ENCODE data around the gene SLC45A2. TPM values are rescaled to one million over a fixed set of nuclear protein-coding genes. Genes with fewer than 3 reads are reported as not detected.

SLC45A2 gene
- total RNA-seq, 1 donor from 2014 or later: 2.4 TPM

DNA sequence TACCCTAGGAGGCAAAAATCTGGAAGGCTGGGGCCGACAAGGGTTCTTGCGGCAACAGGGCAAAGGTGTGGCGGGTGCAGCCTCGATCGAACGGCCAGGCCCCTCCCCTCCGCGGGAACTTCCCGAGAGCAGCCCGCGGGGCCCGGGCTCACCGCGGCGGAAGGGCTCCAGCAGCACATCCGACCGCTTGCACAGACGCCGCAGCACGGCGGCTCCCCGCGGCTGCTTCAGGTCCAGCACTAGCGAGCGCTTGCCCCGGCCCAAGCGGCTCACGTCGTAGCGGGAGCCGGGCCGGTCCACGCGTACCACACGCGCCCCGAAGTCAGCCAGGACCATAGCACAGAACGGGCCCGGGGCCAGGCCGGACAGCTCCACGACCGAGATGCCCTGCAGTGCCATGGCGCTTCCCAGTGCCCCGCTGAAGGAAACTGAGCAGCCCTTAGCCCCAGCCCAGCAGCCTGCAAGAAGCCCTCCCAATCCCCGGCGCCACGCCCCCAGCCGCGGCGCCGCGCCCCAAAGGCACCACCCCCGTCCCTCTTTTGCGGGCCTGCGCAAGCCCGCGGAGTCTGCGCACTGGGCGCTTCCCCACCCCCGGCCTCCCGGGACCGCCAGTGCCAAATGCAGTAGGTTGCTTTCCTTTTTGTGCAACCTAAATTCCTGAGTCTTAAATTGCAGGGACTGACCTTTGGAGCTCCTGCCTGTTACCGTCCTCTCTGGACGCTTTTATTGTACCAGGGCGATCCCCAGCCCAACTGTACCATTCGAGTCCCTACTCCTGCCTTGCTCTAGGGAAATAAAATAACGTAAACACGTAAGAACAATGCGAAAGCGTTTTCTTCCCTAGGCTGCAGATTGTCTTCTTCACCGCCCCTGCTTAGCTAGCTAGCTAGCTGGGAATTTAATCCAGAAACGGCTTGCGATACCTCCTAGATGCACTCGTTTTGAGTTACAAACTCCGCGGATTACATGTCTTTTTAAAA is 23.4 kb upstream of the SLC45A2 start, which contains the start of gene AMACR:
AMACR (minus strand) TSS at position 430 of the 980 bp plus-strand sequence; CDS start at position 399, 31 bp downstream.
- DNase-seq (ENCODE audit: low spot score, unreplicated experiment): peak; percentile 84
- H3K4me1 Mint-ChIP-seq (ENCODE audit: low read depth): peaks cover 45% of the 10 kb centered on the region

DNA sequence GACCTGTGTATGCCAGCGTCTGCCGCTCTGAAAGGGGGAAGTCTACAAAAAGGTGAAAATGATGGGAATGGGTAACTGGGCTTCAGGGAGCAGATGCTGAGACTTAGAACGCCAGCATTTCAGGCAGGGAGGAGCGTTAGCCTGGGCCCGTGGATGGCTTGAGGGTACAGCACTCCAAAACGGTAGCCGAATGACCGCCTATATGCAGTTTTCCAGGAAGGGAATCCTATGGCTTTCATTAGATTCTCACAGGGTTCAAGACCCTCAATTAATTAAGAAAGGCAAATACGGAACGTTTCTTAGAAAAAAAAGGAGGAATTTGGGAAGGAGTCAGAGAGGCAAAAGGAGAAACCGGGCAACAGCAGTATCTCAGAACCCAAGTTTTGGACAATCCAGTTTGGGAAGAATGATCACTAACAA is 22.7 kb upstream of the SLC45A2 start:
- Mint-ChIP-seq H3K36me3 (ENCODE audit: insufficient read depth) (peaks cover 20% of the 10 kb centered on the region), H3K27me3 (no peaks in the 10 kb centered on the region), H3K27ac (peak overlapping the region; percentile 97), H3K4me1 (ENCODE audit: low read depth) (peaks cover 45% of the 10 kb centered on the region), H3K4me3 (ENCODE audit: low read depth) (peak overlapping the region; percentile 87), H3K9me3 (ENCODE audit: low read depth) (peaks cover 9% of the 10 kb centered on the region)
- DNase-seq (ENCODE audit: low spot score, unreplicated experiment): no peak
- TF ChIP-seq, protein P1, sequence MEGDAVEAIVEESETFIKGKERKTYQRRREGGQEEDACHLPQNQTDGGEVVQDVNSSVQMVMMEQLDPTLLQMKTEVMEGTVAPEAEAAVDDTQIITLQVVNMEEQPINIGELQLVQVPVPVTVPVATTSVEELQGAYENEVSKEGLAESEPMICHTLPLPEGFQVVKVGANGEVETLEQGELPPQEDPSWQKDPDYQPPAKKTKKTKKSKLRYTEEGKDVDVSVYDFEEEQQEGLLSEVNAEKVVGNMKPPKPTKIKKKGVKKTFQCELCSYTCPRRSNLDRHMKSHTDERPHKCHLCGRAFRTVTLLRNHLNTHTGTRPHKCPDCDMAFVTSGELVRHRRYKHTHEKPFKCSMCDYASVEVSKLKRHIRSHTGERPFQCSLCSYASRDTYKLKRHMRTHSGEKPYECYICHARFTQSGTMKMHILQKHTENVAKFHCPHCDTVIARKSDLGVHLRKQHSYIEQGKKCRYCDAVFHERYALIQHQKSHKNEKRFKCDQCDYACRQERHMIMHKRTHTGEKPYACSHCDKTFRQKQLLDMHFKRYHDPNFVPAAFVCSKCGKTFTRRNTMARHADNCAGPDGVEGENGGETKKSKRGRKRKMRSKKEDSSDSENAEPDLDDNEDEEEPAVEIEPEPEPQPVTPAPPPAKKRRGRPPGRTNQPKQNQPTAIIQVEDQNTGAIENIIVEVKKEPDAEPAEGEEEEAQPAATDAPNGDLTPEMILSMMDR (IDR thresholded peaks at IDR 0.05; ENCODE audit: unreplicated experiment): no peak

More for the DNA sequence above, 23.4 kb upstream of the SLC45A2 start, which contains the start of gene AMACR:
- H3K4me3 Mint-ChIP-seq (ENCODE audit: low read depth): peak within 1 kb of the TSS; percentile 87
- peaks cover 9% of the 10 kb centered on the region for H3K9me3 Mint-ChIP-seq (ENCODE audit: low read depth)
- H3K36me3 Mint-ChIP-seq (ENCODE audit: insufficient read depth): peaks cover 20% of the 10 kb centered on the region
- H3K27ac Mint-ChIP-seq: peak within 1 kb of the TSS; percentile 99
- no peaks in the 10 kb centered on the region for H3K27me3 Mint-ChIP-seq
- TF ChIP-seq, protein P1 (IDR thresholded peaks at IDR 0.05; ENCODE audit: unreplicated experiment): no peak

DNA sequence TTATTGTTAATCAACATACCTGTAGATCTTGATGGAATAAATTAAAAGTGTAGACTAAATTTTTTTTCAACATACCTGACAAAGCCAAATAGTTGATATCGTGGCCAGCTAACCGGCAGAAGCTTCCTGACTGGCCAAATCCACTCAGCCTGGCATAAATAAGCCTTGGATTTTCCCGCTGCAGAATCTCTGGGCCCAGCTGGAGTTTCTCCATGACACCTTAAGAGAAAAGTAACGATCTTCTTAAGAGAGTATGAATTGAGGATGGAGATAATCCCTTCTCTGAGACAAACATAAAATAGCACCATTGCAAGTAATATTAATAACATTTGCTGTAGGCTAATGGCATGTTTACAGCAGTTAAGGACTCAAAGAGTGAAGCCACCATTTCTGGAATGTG is 21.2 kb upstream of the SLC45A2 start:
- H3K36me3 Mint-ChIP-seq (ENCODE audit: insufficient read depth): peaks cover 20% of the 10 kb centered on the region
- H3K27ac Mint-ChIP-seq: no peak overlapping the region
- peaks cover 9% of the 10 kb centered on the region for H3K9me3 Mint-ChIP-seq (ENCODE audit: low read depth)
- peak overlapping the region; percentile 39 for H3K4me3 Mint-ChIP-seq (ENCODE audit: low read depth)
- peaks cover 56% of the 10 kb centered on the region for H3K4me1 Mint-ChIP-seq (ENCODE audit: low read depth)
- no peak for DNase-seq (ENCODE audit: low spot score, unreplicated experiment)
- TF ChIP-seq, protein P1 (IDR thresholded peaks at IDR 0.05; ENCODE audit: unreplicated experiment): no peak
- no peaks in the 10 kb centered on the region for H3K27me3 Mint-ChIP-seq

DNA sequence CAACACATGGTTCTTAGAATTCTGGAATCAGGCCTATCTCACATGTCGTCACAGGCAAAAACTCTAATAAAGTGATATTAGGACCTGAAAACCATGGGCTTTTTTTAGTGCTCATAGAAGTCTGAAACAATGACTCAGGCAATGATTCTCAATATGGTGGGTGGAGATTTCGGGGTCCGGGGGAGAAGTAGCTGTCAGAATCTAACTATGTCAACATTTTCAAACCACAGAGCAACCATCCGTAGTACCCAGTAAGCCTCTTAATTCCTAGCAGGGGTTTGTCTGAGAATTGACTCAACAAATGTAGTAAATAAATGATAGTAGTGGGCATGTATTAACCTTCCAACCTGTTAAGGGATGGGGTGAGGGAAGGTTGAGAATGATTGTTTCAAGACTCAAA is 20.7 kb upstream of the SLC45A2 start:
- Mint-ChIP-seq H3K9me3 (ENCODE audit: low read depth) (peaks cover 6% of the 10 kb centered on the region), H3K4me3 (ENCODE audit: low read depth) (no peak overlapping the region)

DNA sequence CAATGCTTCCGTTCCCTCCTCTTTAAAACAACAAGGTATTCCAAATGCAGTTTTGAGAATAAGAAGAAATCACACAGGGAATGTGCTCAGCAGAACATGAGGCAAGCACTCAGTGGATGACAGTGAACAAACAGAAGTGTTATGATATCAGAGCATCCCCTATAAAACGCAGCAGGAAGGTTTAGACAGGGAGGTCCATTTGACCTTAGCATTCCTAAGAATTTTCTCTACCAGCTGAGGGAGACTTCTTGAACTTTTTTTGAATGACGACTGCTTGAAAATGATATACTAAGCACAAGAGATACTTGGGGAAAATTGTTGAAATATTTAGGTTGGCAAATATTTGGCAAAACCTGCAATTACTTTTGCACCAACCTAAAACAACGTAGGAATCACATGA is 19.4 kb upstream of the SLC45A2 start:
- Mint-ChIP-seq H3K36me3 (ENCODE audit: insufficient read depth) (peaks cover 19% of the 10 kb centered on the region), H3K4me1 (ENCODE audit: low read depth) (peaks cover 52% of the 10 kb centered on the region), H3K4me3 (ENCODE audit: low read depth) (no peak overlapping the region), H3K9me3 (ENCODE audit: low read depth) (no peaks in the 10 kb centered on the region), H3K27ac (peak overlapping the region; percentile 54), H3K27me3 (no peaks in the 10 kb centered on the region)
- TF ChIP-seq, protein P1 (IDR thresholded peaks at IDR 0.05; ENCODE audit: unreplicated experiment): no peak
- no peak for DNase-seq (ENCODE audit: low spot score, unreplicated experiment)

More for the DNA sequence above, 20.7 kb upstream of the SLC45A2 start:
- TF ChIP-seq, protein P1 (IDR thresholded peaks at IDR 0.05; ENCODE audit: unreplicated experiment): no peak
- DNase-seq (ENCODE audit: low spot score, unreplicated experiment): no peak
- no peaks in the 10 kb centered on the region for H3K27me3 Mint-ChIP-seq
- H3K27ac Mint-ChIP-seq: no peak overlapping the region
- H3K36me3 Mint-ChIP-seq (ENCODE audit: insufficient read depth): peaks cover 17% of the 10 kb centered on the region
- peaks cover 54% of the 10 kb centered on the region for H3K4me1 Mint-ChIP-seq (ENCODE audit: low read depth)
